GM21528 (cell line): Measurements from ENCODE around the gene TUG1.
A peak's percentile ranks its signal among the peaks of the same experiment; 100 is the strongest.

Source experiments
- ATAC-seq: cut with Tn5 transposase; IDR thresholded peaks from one replicate; pipeline ENCODE4 v1.9.1; 2021; ENCODE audit warnings: mild to moderate bottlenecking, moderate library complexity; ENCODE audit not compliant: unreplicated experiment, low FRiP score

Gene TUG1

DNA sequence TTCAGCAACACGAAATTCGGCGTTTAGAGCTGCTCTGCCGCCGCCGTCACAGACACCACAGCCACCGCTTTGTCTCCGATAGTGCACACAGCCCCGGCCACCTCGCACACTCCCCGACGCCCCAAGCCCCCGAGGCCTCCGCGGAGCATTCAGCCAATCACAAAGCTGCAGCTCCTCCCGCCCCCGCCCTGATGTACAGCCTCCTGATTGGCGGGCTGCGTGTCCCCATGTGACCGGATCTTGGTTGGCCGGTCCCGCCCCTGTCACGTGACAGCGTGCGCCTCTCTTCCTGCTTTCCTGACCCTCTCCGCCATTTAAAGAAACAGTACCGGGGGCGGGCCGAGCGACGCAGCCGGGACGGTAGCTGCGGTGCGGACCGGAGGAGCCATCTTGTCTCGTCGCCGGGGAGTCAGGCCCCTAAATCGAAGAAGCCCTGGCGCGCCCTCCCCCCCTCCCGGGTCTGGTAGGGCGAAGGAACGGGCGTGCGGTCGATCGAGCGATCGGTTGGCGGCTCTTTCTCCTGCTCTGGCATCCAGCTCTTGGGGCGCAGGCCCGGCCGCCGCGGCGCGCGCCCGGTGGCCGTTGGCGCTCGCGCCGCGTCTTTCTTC is at the start of gene TUG1:
Gene TUG1, plus strand, starts transcription at position 342 of the 608 bp plus-strand sequence.
- ATAC-seq = peak; percentile 89

DNA sequence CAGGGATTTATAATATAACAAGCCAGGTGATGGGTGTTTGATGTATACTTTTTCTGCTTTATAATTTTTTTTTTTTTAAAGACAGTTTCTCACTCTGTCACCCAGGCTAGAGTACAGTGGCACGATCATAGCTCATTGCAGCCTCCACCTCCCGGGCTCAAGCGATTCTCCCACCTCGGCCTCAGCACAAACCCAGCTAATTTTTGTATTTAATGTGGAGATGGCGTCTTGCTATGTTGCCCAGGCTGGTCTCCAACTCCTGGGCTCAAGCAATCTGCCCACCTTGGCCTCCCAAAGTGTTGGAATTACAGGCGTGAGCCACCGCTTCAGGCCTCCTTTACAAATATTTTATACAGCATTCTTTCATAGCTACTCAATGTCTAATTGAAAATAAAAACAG is 49.1 kb upstream of the TUG1 start:
- ATAC-seq = no peak

DNA sequence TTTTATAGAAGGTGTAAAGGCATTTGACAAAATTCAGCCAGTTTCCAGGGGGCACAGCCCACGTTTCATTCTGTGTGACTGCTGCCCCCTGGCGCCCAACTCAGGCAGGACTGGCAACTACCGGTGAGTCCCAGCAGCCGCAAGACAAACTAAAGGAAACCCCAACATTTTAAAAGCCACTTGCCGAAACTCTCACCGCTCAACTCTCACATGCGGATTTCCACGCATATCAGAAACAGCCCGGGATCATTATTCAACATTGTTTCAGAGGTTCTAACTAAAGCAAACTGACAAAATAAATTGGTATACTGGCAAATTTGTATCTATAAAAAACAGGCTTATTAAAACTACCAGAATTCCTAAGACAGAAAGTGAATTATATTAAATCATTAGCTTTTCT is 48.7 kb upstream of the TUG1 start:
- ATAC-seq = no peak

DNA sequence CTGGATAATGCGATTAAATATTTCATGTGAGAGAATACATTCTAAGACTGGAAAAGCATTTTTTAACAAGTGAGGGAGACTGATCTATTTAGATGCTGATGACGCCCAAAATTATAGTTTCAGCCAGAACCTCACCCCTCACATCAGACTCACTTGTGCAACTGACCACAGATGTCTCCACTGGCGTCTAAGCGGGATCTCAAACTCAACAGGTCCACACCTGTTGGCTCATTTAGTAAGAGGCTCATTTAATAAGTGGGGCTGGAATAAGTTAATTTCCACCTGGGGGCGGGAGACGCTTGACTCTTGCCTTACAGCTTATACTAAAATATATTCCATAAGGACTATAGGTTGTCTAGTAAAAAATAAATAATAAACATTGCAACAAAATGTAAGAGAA is 48.0 kb upstream of the TUG1 start:
- ATAC-seq = no peak

DNA sequence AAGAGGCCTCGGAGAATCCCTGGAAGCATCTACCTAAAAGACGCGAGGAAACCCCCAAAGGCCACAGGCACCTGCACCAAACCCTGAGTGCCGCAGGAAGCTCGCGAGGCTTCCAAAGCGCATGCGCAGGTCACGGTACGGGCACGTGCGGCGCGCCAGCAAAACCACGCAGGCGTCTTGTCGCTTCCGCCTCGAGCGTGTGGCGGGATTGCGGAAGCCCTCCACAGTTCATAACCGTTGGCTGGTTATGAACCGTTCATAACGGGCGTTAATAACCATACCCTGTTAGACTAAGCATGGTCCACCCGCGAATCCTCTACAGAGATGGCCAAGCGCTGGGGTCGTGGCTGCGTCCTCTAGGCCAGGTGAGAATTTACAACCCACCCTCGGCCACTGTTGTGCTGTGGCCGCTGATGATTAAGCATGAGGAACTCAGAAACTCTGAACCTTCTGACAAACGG is 46.9 kb upstream of the TUG1 start:
- no peak for ATAC-seq

DNA sequence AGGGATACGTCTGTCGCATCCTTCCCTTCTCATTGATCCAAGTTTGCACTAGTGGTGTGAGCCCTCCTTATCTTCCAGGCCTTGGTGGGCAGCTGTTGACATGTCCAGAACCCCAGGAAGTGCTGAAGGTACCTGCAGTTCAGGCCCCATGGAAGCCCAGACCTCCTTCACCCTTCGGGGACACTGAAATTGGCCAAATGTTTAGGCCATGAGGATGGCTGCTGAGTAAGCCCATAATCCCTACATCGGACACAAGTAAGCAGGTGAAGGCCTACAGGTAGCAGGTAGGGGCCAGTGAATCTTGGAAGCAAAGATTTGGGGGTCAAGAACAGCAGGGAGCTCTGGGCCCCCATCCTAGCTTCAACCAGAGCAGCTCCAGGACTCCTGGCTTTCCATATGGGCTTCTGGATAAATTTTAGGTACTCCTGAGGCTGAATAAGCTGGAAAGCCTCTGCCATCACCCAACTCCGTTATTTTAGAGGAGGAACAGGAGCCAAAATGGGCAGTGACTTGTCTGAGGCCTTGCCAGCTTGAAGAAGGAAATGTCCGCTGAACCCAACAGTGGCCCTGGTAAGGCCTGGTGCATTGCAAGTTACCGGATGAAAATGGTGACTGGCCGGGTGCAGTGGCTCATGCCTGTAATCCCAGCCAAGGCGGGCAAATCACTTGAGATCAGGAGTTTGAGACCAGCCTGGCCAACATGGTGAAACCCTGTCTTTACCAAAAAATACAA is 45.7 kb upstream of the TUG1 start:
- ATAC-seq = no peak

DNA sequence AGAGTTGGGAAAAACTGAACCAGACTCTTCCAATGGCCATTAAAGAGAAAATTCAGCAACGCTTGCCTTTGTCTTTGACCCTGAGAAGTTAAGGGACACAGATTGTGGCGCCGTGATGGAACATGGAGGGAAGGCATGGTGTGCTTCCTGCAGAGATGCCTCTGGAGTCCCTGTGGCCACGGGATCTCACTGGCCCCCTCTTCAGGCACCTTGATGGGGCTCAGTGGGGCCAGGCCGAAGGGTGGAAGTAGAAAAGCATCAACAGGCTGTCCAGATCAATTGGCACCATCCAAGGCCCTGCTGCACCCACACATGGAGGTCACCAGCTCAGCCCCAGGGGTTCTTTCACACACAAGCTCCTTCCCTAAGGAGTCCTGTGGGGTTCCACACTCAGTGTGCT is 43.4 kb upstream of the TUG1 start:
- no peak for ATAC-seq

DNA sequence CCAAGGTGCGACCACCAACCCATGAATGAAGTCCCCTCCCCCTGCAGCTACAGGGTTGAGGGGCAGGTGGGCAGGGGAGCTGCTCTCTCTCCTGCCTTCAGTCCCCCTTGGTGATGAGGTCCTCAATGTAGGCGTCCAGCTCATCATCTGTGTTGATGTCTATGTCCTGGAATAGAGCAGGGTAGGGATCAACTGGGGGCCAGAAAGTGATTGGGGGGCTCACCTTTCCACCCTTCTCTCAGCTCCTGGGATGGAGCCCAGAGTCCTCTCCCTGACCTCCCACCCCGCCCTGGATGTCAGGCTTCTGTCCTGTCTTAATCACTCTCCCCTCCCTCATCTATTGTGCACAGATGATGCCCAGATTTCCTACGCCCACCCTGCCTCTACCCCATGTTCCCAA is 42.4 kb upstream of the TUG1 start:
- no peak for ATAC-seq

DNA sequence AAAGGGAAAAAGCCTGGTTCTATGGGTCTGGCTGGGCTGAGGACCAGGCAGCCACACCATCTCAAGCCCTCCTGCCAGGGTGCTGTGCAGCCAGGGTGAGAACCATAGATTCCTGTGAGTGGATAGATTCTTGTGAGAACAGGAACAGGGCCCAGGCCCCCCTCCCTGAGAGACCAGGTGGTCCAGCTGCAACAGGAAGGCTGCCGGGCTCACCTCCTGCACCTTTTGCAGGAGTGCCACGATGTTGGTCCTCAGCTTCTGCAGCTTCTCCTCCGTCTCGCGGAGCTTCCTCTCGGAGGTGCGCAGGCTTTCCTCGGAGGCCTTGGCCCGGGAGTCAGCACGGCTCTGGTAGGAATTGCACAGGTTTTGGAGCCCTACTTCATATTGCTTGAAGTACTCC is 41.3 kb upstream of the TUG1 start:
- no peak for ATAC-seq

DNA sequence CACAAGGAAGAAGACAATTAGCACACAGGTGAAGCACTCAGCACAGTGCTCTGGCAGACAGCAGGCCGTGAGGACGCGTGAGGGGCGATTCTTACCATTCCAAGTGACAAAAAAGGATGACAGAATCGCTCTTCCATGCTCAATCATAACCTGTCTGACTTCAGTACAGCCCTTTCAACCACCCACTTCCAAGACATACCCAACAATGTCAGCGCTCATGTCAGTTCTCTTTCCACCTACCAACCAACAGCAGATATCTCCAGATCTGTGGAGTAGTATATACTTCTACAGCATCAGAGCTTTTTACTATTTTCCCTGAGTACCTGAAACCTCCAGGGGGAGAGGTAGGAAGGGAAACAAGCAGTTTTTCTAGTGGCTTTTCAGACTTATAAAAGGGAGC is 40.7 kb upstream of the TUG1 start:
- no peak for ATAC-seq

DNA sequence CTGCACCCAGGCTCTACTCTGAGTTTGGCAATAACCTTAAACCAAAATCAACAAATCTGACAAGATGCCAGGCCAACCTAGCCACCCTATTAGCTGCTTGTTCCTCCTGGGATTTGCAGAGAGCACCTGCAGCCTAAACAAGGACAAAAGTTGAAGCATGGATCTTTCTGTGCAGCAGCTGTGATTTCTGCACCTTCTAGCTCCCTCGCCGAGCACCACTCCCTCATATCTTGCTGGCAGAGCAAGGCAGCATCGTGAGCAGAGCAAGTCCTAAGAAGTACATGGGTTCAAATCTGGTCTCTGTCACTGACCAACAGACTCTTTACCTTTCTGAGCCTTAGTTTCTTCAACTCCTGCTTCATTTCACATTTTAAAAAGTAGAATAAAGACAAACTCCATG is 38.8 kb upstream of the TUG1 start:
- no peak for ATAC-seq

DNA sequence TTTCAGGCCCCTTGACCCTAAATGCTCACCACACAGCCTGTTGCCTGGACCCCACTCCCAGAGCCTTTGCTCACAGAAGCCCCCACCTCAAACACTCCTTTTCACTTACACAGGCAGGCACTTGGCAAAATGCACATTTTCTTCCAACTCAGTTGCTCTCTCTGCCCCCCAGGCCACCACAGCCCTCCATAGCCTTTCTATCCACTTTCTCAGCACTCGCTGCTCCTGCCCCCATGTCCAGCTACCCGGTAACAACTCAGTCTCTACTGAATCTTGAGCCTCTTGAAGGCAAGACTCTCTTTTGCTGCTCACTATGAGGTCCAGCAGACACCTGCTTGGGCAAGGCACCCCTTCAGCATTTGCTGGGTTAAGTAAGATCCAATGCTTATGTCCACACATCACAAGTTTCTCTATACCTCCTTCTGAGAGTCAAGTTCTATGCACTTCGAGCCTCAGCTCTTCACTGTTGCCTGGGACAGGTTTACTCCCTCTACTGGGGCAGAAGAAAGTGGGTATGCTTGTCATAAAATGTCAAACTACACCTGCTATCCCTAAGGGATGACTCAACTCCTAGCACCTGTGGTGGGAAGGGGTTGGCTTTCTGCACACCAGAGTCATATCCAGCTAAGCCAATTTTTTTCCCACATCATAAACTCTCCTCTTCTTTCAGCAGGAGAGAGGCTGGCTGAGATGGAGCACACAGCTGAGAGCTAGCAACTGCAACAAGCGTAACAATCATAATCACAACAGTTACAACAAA is 37.3 kb upstream of the TUG1 start:
- ATAC-seq = no peak

DNA sequence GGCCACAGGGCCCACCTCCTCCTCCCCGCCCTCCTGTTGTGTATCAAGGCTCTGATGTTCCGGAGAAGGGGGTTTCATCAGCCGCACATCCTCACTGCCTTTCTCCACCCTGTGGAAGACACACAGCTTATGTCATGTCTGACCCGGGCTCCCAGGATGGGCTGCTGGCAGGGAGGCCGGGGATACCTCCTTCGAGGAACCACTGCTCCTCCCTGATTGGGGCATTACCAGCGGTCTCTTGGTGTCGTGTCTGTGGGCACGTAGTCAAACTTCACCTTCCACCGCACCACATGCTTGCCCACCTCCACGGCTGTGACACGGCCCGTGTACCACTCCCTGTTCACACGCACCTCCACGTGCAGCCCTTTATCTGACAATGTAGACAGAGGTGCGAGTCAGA is 36.4 kb upstream of the TUG1 start:
- no peak for ATAC-seq

DNA sequence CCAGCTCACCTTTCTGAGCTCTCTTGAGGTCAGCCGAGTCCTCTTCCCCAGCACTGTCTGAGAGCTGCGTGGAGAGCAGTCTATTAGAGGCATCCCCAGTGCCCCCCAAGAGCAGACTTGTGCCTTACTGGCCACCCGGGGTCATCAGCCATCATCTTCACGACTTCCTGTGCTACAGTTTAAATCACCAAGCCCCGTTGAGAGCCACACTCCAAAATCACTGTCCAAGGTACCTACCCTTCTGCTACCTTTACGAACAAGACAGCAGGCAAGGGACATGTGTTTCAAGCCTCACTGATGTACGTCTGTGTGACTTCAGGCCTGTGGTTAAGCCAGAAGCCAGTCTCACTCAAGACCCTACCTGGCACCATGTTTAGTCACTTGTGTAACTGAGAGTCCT is 35.6 kb upstream of the TUG1 start:
- no peak for ATAC-seq

DNA sequence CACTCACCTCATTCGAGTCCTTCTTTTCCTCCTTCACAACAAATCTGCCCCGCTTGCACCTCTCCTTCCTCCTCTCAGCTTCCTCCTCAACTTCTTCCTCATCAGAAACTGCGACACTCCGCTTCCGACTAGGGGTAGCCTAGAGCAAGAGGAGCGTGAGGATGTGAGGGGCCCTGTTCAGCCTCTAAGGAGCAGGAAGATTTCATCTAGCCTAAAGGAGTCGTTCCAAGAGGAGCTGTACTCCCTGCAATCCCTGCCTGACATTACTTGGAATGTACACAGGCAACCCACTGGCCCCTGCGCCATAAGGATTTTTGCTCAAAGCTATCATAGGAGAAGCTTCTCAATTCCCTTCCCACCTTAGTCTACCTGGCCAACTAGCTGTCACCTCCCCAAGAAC is 35.0 kb upstream of the TUG1 start:
- ATAC-seq = no peak

DNA sequence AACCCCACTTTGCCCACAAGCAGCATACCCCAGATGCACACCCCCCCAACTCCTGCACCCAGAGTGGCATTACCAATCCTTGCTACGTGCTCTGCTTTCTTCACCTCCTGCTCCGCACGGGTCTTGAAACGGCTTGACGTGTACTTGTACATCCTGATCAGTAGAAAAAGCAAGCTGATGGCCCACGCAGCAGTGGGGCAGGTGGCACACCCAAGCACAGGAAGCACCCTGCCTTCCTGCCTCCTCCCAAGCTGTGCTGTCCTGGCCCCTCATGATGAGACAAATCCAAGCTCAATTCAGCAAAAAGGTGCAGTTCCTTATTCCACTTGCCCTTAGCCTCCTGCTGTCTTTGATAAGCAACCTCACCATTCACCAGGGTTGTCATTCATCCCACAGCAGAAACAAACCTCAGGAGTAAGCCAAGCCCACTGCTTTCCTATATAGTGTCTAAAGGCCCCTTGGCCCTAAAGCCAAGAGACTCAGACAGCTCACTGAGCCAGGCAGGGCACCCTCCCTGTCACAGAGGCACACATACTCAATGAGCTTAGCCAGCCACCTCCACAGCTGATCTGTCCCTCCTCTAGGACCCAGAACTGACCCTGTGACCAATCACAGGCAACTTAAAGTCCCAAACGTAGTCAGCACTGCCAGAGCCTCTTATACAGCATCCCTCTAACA is 28.2 kb upstream of the TUG1 start:
- ATAC-seq = no peak

DNA sequence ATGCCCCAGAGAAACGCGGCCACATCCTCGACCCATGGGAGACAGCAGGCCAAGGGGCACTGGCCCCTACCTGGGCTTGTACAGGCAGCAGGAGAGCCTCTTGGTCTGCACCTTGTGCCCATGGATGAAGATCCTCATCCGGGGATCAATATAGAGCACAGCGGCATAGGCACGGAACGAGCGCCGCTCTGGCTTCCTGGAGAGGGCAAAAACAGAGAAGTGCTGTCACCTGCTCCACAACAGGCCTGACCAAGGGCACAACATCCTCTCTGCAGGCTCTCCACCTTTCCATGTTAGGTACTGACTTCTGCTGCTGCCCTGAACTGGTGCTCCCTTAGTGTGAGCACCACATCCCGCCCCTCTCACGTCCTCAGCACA is 27.7 kb upstream of the TUG1 start:
- no peak for ATAC-seq

DNA sequence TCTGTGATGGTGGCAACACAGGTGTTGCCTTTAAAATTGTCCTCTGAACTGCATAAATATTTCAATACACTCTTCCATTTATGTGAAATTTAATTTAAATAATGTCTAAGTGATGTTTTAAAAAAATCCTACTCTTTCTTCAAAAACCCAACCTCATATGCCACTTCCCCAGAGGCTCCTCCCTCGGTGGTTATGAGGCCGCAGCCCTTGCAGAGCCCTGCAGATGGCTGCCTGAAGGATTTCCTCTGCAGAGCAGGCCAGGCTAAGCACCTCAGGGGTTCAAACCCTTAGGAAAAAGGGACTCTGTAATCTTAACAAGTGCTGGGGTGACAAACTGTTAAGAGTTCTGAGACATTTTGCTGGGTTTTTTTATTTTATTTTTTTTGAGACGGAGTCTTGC is 25.7 kb upstream of the TUG1 start:
- ATAC-seq = no peak

DNA sequence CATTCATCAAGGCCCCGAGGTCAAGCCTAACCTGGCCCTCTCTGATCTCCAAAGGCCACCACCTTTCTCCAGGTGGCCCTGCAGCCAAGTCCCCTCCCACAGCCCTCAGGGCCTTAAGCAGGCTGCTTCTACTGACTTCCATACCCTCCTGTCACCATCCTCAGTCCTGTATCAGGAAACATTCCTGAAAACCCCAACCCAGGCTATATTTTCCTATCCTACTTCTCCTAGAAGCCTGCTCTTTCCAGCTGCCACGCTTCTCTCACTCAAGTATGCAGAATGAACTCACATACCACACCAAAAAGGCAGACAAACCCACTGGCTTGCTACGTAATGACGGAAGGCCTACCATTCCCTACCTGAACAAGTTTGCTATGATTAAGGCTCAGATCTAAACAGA is 24.1 kb upstream of the TUG1 start:
- ATAC-seq = no peak

DNA sequence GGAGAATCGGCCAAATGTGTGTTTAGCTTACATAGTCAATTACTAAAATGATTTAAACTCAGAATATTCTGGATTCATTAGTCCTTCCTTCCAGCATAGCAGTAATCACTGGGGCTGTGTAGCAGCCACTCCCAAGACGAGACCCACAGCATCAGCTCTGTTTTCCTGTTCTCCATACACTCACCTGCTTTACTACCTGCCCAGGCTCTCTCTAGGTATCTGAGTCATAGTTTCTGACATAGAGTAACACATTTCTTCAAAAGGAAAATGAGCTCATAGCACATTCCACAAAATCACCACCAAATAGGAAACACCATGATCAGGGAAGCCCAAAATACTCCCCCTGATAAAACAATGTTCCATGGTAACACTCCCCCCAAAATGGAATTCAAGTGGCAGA is 23.4 kb upstream of the TUG1 start:
- ATAC-seq = no peak

DNA sequence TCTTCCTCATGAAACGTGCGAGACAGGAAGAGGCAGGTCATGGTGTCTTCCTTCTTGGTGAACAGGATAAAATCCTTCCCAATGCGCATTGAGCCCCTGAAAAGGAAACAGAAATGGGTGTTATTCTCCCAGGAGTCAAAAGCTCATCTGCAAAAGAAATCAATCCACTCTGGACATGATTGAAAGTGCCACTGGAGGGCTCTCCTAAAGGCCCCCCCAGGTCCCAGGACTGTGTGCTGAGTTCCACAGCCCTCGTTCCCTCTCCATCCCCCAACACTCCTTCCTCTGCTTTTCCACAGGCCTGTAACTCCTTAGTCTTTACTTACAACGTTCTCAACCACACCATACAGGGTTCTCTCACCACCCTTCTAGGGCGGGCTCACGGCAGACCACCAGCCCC is 22.7 kb upstream of the TUG1 start:
- no peak for ATAC-seq
